ENCODE data around the gene NSF. TPM values are rescaled to one million over a fixed set of nuclear protein-coding genes. Genes with fewer than 3 reads are reported as not detected.

Gene NSF
- total RNA-seq, 1 donor from 2014 or later, result 36.1 TPM

GRCh38 chr17:46803544-46803943 lies 213.1 kb downstream of the NSF start:
- TF ChIP-seq CTCF (IDR thresholded peaks at IDR 0.05) (no peak), POLR2AphosphoS5 (IDR thresholded peaks at IDR 0.05; ENCODE audit: insufficient read depth in 1 of 2, low read depth in 1 of 2) (no peak), POLR2A (IDR thresholded peaks at IDR 0.05) (no peak)
- Histone ChIP-seq H3K36me3 (no peaks in the 10 kb centered on the region), H3K9me3 (no peaks in the 10 kb centered on the region), H3K4me1 (no peaks in the 10 kb centered on the region), H3K27me3 (no peaks in the 10 kb centered on the region), H3K27ac (no peak overlapping the region), H3K4me3 (no peak overlapping the region)
- intact Hi-C loops (cut with DNase I), result no loop called here
- no peak for DNase-seq (ENCODE audit: extremely low spot score in 2 of 2)

- no peak for TF ChIP-seq POLR2AphosphoS5 (IDR thresholded peaks at IDR 0.05; ENCODE audit: insufficient read depth in 1 of 2, low read depth in 1 of 2)
- no peak for TF ChIP-seq CTCF (IDR thresholded peaks at IDR 0.05)
- no peak for TF ChIP-seq POLR2A (IDR thresholded peaks at IDR 0.05)
- Histone ChIP-seq H3K4me3 (no peak overlapping the region), H3K36me3 (no peaks in the 10 kb centered on the region), H3K9me3 (no peaks in the 10 kb centered on the region), H3K4me1 (no peaks in the 10 kb centered on the region), H3K27ac (no peak overlapping the region), H3K27me3 (no peaks in the 10 kb centered on the region)
- DNase-seq (ENCODE audit: extremely low spot score in 2 of 2), result no peak
- intact Hi-C loops (cut with DNase I), result no loop called here
Measured at GRCh38 chr17:46805771-46806170, 215.3 kb downstream of the NSF start.

Other genes starting within 250 kb of the NSF start
- gene ARL17B, start 228.9 kb upstream of the NSF start, total RNA-seq, result 14.0 TPM
- 21.6 TPM for gene LRRC37A2, start 78.2 kb upstream of the NSF start, total RNA-seq
- 10.8 TPM for gene ARL17A, start 11.0 kb upstream of the NSF start, total RNA-seq
- 1.5 TPM for gene WNT3, start 228.0 kb downstream of the NSF start, total RNA-seq